Mesothelial cell of epicardium (in vitro differentiated cells): ENCODE measurements around the gene CDC42EP3. TPM values are rescaled to one million over a fixed set of nuclear protein-coding genes. Genes with fewer than 3 reads are reported as not detected.
A peak's percentile ranks its signal among the peaks of the same experiment; 100 is the strongest.

Source experiments
- DNase-seq, 2 experiments: peaks; one replicate each; pipeline ENCODE4 v3.0.0; 2021; ENCODE audit warnings: low spot score in 2 of 2; ENCODE audit not compliant: unreplicated experiment in 2 of 2
- H3K27ac Mint-ChIP-seq: 2 replicates; pipeline ENCODE4 v1.8.0; 2021; ENCODE audit warnings: mixed read lengths
- H3K27me3 Mint-ChIP-seq: 2 replicates; pipeline ENCODE4 v1.8.0; 2021; ENCODE audit warnings: low read depth, mixed read lengths
- H3K36me3 Mint-ChIP-seq: 2 replicates; pipeline ENCODE4 v1.8.0; 2021; ENCODE audit warnings: mixed read lengths
- H3K4me1 Mint-ChIP-seq: 2 replicates; pipeline ENCODE4 v1.8.0; 2021; ENCODE audit warnings: mixed read lengths
- H3K4me3 Mint-ChIP-seq: 2 replicates; pipeline ENCODE4 v1.8.0; 2021; ENCODE audit warnings: mild to moderate bottlenecking, moderate library complexity, mixed read lengths
- H3K9me3 Mint-ChIP-seq: 2 replicates; pipeline ENCODE4 v1.8.0; 2021; ENCODE audit warnings: mixed read lengths
- CTCF ChIP-seq: fragments of 200-600 bp; sonication (generic); IDR thresholded peaks from one replicate; pipeline ENCODE4 v1.5.0; 2021; ENCODE audit warnings: antibody characterized with exemption; ENCODE audit not compliant: unreplicated experiment
- total RNA-seq: library from RNA; stranded (reverse); gene quantifications from 3 replicates; pipeline ENCODE4 v1.2.1, GENCODE V29; 2021

Gene CDC42EP3
- total RNA-seq, 1 donor from 2014 or later = 48.7 TPM

GRCh38 chr2:37672870-37673184 is 1.4 kb upstream of the CDC42EP3 start:
- Mint-ChIP-seq H3K36me3 (no peaks in the 10 kb centered on the region), H3K9me3 (no peaks in the 10 kb centered on the region), H3K4me1 (peaks cover 30% of the 10 kb centered on the region), H3K27me3 (no peaks in the 10 kb centered on the region), H3K4me3 (peak overlapping the region; percentile 81), H3K27ac (peak overlapping the region; percentile 69)
- TF ChIP-seq CTCF = no peak
- no peak for DNase-seq

GRCh38 chr2:37672104-37672869 is 845 bp upstream of the CDC42EP3 start:
- peak overlapping the region; percentile 81 for H3K4me3 Mint-ChIP-seq
- H3K4me1 Mint-ChIP-seq = peaks cover 32% of the 10 kb centered on the region
- no peaks in the 10 kb centered on the region for H3K36me3 Mint-ChIP-seq
- H3K27ac Mint-ChIP-seq = peak overlapping the region; percentile 79
- no peak for TF ChIP-seq CTCF
- peak; percentile 68 to 88 for DNase-seq
- H3K9me3 Mint-ChIP-seq = no peaks in the 10 kb centered on the region
- H3K27me3 Mint-ChIP-seq = no peaks in the 10 kb centered on the region

- no peak for DNase-seq
- Mint-ChIP-seq H3K9me3 (no peaks in the 10 kb centered on the region), H3K27ac (peak overlapping the region; percentile 79), H3K27me3 (no peaks in the 10 kb centered on the region), H3K4me1 (peaks cover 32% of the 10 kb centered on the region), H3K4me3 (peak overlapping the region; percentile 81), H3K36me3 (no peaks in the 10 kb centered on the region)
- no peak for TF ChIP-seq CTCF
These were observed 318 bp upstream of the CDC42EP3 start for GRCh38 chr2:37671816-37672103.

DNA sequence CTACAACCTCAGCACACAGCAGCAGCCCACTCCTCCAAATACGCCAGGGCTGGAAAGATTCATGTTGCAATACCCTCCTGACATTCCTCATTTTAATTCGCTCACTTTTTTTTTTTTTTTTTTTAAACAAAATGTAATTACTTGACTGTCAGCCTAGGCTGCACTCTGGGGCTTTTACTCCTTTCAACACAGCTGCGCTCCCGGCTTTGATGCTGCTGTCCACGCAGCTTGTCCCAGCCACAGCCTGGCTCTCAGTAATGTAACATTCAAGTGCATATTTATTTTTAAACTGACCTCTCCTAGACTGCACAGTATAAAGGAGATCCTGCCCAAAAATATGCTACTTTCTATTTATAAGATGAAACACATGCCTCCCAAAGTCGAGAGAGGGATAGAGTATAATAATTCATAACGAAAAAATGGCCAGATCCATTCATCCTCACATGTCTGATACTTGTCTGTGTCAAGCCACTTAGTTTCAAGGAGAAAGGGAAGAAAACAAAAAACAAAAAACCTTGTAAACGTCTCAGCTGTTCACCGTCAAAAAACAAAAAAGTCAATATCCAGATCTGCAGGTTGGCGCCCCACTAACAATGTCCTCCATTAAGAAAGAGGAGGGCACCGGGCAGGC is 949 bp downstream of the CDC42EP3 start:
- Mint-ChIP-seq H3K4me1 (peaks cover 38% of the 10 kb centered on the region), H3K27ac (peak overlapping the region; percentile 77)
- no peak for DNase-seq

GRCh38 chr2:37669446-37669845 is 2.0 kb downstream of the CDC42EP3 start:
- H3K36me3 Mint-ChIP-seq = peaks cover under 1% of the 10 kb centered on the region
- TF ChIP-seq CTCF = no peak
- peaks cover 46% of the 10 kb centered on the region for H3K4me1 Mint-ChIP-seq
- no peaks in the 10 kb centered on the region for H3K27me3 Mint-ChIP-seq
- H3K27ac Mint-ChIP-seq = peak overlapping the region; percentile 72
- no peak for DNase-seq
- peak overlapping the region; percentile 88 for H3K4me3 Mint-ChIP-seq
- H3K9me3 Mint-ChIP-seq = no peaks in the 10 kb centered on the region

More for the DNA sequence above, 949 bp downstream of the CDC42EP3 start:
- H3K4me3 Mint-ChIP-seq = peak overlapping the region; percentile 88
- H3K9me3 Mint-ChIP-seq = no peaks in the 10 kb centered on the region
- no peak for TF ChIP-seq CTCF
- H3K36me3 Mint-ChIP-seq = no peaks in the 10 kb centered on the region
- H3K27me3 Mint-ChIP-seq = no peaks in the 10 kb centered on the region
